ENCODE results near the gene XBP1.
A peak's percentile ranks its signal among the peaks of the same experiment; 100 is the strongest.
"Not testable (repeated sequence)": the region's sequence is repeated elsewhere in the genome, so short reads cannot be mapped to it uniquely, and the experiment has no call there.

Gene XBP1

GRCh38 chr22:28792491-28793383 is 7.6 kb downstream of the XBP1 start:
- no peak for DNase-seq (ENCODE audit: low read depth in 2 of 2)

DNA sequence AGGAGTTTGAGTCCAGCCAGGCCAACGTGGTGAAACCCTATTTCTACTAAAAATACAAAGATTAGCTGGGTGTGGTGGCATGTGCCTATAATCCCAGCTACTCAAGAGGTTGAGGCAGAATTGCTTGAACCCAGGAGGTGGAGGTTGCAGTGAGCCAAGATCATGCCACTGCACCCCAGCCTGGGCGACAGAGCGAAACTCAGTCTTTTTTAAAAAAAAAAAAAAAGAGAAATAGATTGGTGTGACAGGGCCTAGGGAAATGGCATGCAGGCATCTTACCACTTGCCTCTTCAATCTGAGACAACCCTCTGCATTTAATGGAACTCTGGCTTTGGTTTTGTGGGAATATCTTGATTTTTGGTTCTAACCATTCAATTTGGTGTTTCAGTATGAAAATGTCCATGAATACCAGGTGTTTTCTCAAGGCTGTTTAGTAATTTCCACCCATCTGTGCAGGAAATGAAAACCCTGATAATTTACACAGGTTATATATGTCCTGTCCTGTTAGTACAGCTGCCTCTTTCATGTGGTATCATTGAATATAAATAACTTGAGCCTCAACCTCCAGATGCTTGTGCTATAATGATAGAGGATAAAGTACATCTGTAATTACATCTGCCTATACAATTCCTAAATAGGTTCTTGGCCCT is 8.4 kb downstream of the XBP1 start:
- DNase-seq (ENCODE audit: low read depth in 2 of 2) = no peak

GRCh38 chr22:28791124-28791523 is 9.2 kb downstream of the XBP1 start:
- DNase-seq (ENCODE audit: low read depth in 2 of 2) = no peak

- DNase-seq (ENCODE audit: low read depth in 2 of 2) = no peak
Observed at GRCh38 chr22:28788601-28789000, 11.8 kb downstream of the XBP1 start.

DNA sequence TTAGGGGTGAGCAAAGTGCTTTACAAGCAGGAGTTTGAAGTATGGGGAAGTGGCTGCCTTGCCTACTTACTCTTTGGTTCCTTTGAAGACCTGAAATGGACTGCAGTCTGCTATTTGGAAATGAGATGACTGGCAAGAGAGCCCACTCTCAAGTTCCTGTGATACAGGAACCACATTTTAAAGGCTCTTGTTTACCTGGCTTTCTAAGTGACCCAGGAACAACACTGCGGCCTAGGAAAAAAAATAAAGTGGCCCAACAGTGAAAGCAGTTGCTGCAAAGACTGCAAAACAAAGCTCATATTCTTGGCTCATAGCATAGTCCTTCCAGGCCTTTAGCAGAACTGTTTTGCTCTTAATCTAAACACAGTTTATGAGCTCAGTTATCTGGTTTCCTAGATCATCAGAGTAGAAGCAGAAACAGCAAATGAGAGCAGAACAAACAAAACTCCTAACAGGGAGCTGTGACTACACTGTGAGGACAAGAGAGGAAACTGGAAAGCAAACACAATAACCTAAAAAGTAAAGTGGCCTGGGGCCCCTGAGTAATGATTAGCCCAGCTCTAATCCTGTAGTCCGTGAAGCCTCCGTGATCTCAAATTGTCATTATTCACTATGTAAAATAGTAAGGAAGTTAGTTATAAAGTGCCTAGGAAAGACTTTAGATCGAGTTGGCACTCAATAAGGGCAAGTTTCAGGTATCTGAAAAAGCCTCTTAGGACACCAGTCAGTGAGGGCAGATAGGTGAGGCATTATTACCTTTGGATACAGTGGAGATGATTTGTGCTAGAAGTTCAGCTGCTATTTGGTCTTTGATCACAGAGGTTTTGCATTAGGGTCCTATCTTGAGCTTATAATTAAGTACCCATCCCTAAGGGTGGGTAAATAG is 16.3 kb downstream of the XBP1 start:
- no peak for DNase-seq (ENCODE audit: low read depth in 2 of 2)

- no peak for DNase-seq (ENCODE audit: low read depth in 2 of 2)
Observed at GRCh38 chr22:28780296-28780695, 20.1 kb downstream of the XBP1 start.

- no peak for DNase-seq (ENCODE audit: low read depth in 2 of 2)
Observed at GRCh38 chr22:28779833-28780232, 20.5 kb downstream of the XBP1 start.

DNA sequence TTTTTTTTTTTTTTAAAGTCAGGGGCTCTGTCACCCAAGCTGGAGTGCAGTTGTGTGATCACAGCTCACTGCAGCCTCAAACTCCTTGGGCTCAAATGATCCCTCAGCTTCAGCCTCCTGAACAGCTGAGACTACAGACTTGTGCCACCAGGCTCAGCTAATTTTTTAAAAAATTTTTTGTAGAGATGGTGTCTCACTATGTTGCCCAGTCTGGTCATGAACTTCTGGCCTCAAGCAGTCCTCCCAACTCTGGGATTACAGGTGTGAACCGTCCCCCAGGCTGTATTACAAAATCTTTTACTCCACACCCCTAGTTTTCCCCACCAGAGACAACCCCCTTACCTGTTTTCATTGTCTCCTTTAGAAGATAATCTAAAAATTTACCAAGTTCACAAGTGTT is 26.0 kb downstream of the XBP1 start:
- no peak for DNase-seq (ENCODE audit: low read depth in 2 of 2)

- DNase-seq (ENCODE audit: low read depth in 2 of 2) = no peak
Observed at GRCh38 chr22:28773461-28773867, 26.9 kb downstream of the XBP1 start.

DNA sequence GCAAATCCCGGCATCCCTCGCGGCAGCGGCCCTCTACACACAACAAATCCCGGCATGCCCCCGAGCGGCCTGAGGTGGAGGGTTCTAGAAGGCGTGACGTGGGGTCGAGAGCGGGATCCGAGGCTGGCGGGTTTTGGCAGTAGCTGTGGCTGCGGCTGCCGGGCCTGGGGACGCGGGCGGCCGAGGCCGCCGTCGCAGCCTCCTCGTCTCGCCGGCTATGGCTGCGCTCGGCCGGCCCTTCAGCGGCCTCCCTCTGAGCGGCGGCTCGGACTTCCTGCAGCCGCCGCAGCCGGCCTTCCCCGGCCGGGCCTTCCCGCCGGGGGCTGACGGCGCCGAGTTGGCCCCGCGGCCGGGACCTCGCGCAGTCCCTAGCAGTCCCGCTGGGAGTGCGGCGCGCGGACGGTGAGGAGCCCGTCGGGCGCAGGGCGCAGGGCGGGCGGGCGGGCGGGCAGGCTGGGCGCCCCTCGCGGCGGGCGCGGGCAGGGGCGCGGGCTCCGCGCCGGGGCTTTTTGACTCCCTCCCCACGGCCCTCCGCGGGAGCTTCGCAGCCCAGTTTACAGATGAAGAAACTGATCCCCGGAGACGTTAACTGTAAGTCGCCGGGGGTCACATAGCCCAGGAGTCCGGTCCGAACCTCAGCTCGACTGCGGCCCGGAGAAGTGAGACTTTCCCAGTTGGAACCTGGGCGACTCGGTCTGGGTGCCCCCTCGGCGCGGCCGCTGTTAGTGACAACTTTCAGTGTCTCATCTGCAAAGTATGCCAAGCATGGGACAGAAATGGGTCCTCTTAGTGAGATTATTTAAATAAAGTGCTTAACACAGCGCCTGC is 27.5 kb downstream of the XBP1 start, which contains the start of gene CCDC117:
CCDC117 (plus strand) TSS at position 63 of the 828 bp plus-strand sequence; CDS start at position 218, 155 bp downstream.
- DNase-seq (ENCODE audit: low read depth in 2 of 2) = peak; percentile 87 to 89

- no peak for DNase-seq (ENCODE audit: low read depth in 2 of 2)
Observed at GRCh38 chr22:28771195-28771791, 29.1 kb downstream of the XBP1 start.

- DNase-seq (ENCODE audit: low read depth in 2 of 2) = no peak
Observed at GRCh38 chr22:28769394-28770085, 30.8 kb downstream of the XBP1 start.

DNA sequence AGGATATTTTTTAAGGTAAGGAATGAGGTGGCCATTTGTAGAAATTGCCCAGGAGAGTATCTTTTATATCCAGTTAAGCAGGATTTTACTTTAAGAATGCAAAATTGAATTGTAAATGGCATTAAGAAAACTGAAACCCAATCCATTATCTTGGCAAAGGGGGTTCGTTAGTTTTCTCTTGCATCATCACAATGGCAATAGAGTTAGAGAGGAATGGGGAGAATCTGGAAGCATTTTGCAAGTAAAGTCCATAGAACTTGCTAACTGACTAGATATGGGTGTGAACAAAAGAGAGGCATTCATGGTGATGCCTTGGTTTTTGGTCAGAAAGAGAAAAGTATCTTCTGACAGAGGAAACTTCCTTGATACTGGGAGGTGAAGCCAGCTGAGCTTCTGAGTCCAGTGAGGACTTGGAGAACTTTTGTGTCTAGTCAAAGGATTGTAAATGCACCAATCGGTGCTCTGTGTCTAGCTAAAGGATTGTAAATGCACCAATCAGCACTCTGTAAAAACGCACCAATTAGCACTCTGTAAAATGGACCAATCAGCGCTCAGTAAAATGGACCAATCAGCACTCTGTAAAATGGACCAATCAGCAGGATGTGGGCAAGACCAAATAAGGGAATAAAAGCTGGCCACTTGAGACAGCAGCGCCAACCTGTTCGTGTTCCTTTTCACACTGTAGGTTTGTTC is 31.5 kb downstream of the XBP1 start:
- DNase-seq (ENCODE audit: low read depth in 2 of 2) = no peak

GRCh38 chr22:28766628-28767027 is 33.7 kb downstream of the XBP1 start:
- no peak for DNase-seq (ENCODE audit: low read depth in 2 of 2)

DNA sequence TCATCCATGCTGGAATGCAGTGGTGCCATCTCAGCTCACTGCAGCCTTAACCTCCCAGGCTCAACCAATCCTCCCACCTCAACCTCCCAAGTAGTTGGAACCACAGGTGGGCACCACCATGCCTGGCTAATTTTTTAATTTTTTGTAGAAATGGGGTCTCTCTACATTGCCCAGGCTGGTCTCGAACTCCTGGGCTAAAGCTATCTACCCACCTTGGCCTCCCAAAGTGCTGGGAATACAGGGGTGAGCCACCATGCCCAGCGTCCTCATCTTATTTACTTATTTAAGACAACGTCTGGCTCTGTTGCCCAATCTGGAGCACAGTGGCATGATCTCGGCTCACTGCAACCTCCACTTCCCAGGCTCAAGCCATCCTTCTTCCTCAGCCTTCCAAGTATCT is 38.4 kb downstream of the XBP1 start:
- DNase-seq (ENCODE audit: low read depth in 2 of 2) = not testable (repeated sequence)

- no peak for DNase-seq (ENCODE audit: low read depth in 2 of 2)
Observed at GRCh38 chr22:28761449-28761755, 39.0 kb downstream of the XBP1 start.

DNA sequence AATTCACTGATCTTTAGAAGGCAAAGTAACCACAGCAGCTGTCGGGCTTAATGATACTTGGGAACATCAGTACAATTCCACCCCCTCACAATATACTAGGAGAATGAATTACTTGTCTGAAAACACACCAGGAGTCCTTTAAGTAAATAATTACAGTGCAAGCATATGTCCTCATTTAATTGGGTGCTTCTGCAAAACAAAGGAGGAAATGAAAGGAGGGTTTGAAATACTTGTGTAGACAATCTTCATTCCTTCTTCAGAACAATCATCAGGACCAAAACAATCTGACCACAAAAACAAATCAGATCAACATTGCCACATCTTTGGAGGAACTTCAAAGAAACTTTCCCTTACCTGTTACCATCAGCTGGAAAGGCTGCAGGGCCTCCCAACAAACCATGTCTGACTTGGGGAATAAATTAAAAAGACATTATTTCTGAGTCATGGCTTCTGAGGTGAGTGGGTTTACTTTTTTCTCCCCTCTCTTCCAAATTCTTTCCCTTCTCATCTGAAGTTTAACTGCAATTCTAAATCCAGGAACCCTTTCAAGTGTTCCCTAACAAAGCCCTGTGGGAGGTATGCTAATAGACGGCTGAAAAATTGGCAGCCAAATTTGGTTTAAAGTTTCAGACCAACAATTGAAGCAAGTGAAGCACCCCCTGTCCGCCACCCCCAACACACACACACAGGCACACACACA is 40.4 kb downstream of the XBP1 start:
- DNase-seq (ENCODE audit: low read depth in 2 of 2) = no peak

DNA sequence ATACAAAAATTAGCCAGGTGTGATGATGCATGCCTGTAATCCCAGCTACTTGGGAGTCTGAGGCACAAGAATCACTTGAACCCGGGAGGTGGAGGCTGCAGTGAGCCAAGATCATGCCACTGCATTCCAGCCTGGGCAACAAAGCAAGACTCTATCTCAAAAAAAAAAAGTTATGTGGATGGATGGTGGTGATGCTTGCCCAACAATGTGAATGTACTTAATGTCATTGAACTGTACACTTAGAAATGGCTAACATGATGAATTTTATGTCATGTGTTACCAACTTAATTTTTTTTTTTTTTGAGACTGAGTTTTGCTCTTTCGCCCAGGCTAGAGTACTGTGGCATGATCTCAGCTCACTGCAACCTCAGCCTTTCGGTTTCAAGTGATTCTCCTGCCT is 45.9 kb downstream of the XBP1 start:
- DNase-seq (ENCODE audit: low read depth in 2 of 2) = not testable (repeated sequence)

- no peak for DNase-seq (ENCODE audit: low read depth in 2 of 2)
Observed at GRCh38 chr22:28750471-28750881, 49.9 kb downstream of the XBP1 start.
